Common myeloid progenitor, CD34-positive (primary cell): ENCODE data around the gene GNB2.

ENCODE experiments used
- CTCF ChIA-PET: fragments of 350-600 bp; sonication (Branson Sonifier 250); formaldehyde crosslinking; loops from one replicate; lab custom pipeline; 2021; ENCODE audit warnings: antibody characterized with exemption; lab: Charles Lee
- POLR2A ChIA-PET: fragments of 350-600 bp; sonication (Branson Sonifier 250); formaldehyde crosslinking; loops from one replicate; lab custom pipeline; 2021; ENCODE audit warnings: antibody characterized with exemption; lab: Charles Lee
- DNase-seq, 3 donors: peaks; one replicate each; pipeline versions ENCODE4 v3.0.0 to v3.0.0-alpha.2; 2013
- H3K27ac ChIP-seq, 2 experiments: 1 replicate in 1 of 2; 2 replicates in 1 of 2; pipeline ENCODE4 v1.7.0; 2013; ENCODE audit warnings: inconsistent platforms in 2 of 2, low read length in 2 of 2, mild to moderate bottlenecking in 2 of 2, low read depth in 1 of 2, moderate library complexity in 1 of 2; ENCODE audit not compliant: severe bottlenecking in 2 of 2, insufficient read depth in 1 of 2, poor library complexity in 1 of 2
- H3K27me3 ChIP-seq, 5 experiments: replicated peaks in 2 of 5; 1 replicate in 3 of 5; 2 replicates in 2 of 5; pipeline versions ENCODE4 v1.6.1 to v1.7.0; 2013; ENCODE audit warnings: low read length in 4 of 5, mild to moderate bottlenecking in 2 of 5, moderate library complexity in 2 of 5, inconsistent platforms in 1 of 5; ENCODE audit not compliant: insufficient read depth in 5 of 5, control insufficient read depth in 4 of 5
- H3K36me3 ChIP-seq, 4 experiments: 1 replicate in 2 of 4; 2 replicates in 2 of 4; pipeline versions ENCODE4 v1.6.1 to v1.7.0; 2013; ENCODE audit warnings: low read length in 3 of 4, control low read depth in 1 of 4, mild to moderate bottlenecking in 1 of 4; ENCODE audit not compliant: control insufficient read depth in 4 of 4, insufficient read depth in 4 of 4
- H3K4me1 ChIP-seq, 4 experiments: 1 replicate in 3 of 4; 2 replicates in 1 of 4; pipeline versions ENCODE4 v1.6.1 to v1.7.1; 2013; ENCODE audit warnings: low read length in 3 of 4, mild to moderate bottlenecking in 3 of 4, control low read depth in 1 of 4, inconsistent platforms in 1 of 4, moderate library complexity in 1 of 4; ENCODE audit not compliant: control insufficient read depth in 4 of 4, insufficient read depth in 4 of 4; ENCODE audit errors: control extremely low read depth in 1 of 4
- H3K4me3 ChIP-seq, 7 experiments: 1 replicate in 4 of 7; 2 replicates in 3 of 7; pipeline versions ENCODE4 v1.5.1 to v1.7.0; 2013; ENCODE audit warnings: mild to moderate bottlenecking in 7 of 7, low read length in 6 of 7, moderate library complexity in 6 of 7, inconsistent platforms in 2 of 7, low read depth in 2 of 7, control low read depth in 1 of 7; ENCODE audit not compliant: insufficient read depth in 4 of 7, control insufficient read depth in 1 of 7; ENCODE audit errors: extremely low read depth in 1 of 7
- H3K9me3 ChIP-seq, 5 experiments: 1 replicate in 4 of 5; 2 replicates in 1 of 5; pipeline versions ENCODE4 v1.6.1 to v1.7.1; 2013; ENCODE audit warnings: low read length in 4 of 5, mild to moderate bottlenecking in 2 of 5, inconsistent platforms in 1 of 5, low read depth in 1 of 5, moderate library complexity in 1 of 5; ENCODE audit not compliant: control insufficient read depth in 4 of 5, insufficient read depth in 2 of 5; ENCODE audit errors: control extremely low read depth in 1 of 5
- WGBS: methylation state at CpG from one replicate; pipeline ENCODE4 v1.1.5; 2013; ENCODE audit not compliant: insufficient coverage; 5-methylcytosine and 5-hydroxymethylcytosine counted together

The GNB2 gene

DNA sequence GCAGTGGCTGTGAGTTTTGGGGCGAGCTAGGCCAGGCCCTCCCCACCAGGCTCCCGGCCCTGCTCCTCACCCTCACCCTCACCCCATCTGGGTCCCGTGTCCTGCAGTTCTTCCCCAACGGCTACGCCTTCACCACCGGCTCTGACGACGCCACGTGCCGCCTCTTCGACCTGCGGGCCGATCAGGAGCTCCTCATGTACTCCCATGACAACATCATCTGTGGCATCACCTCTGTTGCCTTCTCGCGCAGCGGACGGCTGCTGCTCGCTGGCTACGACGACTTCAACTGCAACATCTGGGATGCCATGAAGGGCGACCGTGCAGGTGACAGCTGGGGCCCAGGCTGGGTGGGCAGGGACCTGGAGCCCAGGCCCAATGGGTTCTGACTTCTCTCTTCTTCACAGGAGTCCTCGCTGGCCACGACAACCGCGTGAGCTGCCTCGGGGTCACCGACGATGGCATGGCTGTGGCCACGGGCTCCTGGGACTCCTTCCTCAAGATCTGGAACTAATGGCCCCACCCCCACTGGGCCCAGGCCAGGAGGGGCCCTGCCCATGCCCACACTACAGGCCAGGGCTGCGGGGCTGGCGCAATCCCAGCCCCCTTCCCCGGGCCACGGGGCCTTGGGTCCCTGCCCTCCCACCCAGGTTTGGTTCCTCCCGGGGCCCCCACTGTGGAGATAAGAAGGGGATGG lies 4.9 kb downstream of the GNB2 start:
- ChIA-PET POLR2A (interaction anchor here (0.5 to 1.2 kb wide), 2 partner anchors 11 to 116 kb away, joined by 3 read pairs; no protein-coding TSS in a partner anchor), CTCF (interaction anchor here (1.0 to 7.6 kb wide), 6 partner anchors 11 to 114 kb away, joined by 3 to 80 read pairs (median 4); partner anchors contain the start of genes FBXO24, GIGYF1 and MOSPD3)
- Histone ChIP-seq H3K4me1 (peaks cover 0 to 14% (median 10%) of the 10 kb centered on the region in 4 experiments), H3K27ac (no peak overlapping the region), H3K27me3 (no peaks in the 10 kb centered on the region), H3K4me3 (no peak overlapping the region), H3K36me3 (peaks cover 0 to 70% (median 52%) of the 10 kb centered on the region in 4 experiments), H3K9me3 (no peaks in the 10 kb centered on the region)
- 91% methylated on average over 29 of the region's 35 CpGs for WGBS
- no peak for DNase-seq

DNA sequence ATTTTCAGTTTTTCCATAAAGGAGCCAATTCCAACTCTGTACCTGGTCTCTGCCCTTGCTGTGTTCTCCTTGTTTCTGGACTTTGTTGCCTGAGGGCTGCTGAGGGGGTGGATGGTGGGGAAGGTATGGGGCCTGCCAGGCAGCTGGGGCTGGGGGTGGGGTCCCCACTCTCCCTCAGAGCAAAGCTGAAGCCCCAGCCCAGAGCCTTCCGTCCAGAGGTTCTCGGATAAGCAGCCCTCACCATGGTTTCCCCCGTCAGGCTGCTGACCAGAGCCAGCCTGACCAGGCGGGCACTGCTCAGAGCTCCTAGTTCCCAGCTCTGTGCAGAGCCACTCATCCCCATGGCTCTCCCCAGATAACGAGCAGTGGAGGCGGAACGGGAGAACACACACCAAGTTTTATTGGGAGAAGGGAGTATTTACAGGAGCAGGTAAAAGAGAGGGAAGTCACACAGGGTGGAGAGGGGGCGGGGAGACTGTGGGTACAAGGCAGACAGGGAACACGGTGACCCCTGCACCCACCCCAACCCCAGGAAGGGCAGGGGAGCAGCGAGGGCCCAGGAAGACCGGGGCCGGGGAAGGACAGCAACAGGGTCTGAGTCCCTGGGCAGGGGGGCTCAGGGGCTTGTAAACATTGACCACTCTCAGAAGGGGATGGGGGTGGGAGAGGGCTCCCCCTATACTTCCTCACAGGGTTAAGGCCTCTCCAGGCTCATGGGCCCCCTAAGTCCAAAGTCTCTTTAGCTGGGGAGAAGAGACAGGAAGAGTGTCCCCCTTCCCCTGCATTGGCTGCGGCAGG lies 5.8 kb downstream of the GNB2 start:
- Histone ChIP-seq H3K27me3 (no peaks in the 10 kb centered on the region), H3K27ac (no peak overlapping the region), H3K9me3 (no peaks in the 10 kb centered on the region), H3K4me3 (no peak overlapping the region), H3K4me1 (peaks cover 0 to 13% (median 10%) of the 10 kb centered on the region in 4 experiments), H3K36me3 (peaks cover 0 to 79% (median 58%) of the 10 kb centered on the region in 4 experiments)
- CTCF ChIA-PET: interaction anchor here (1.2 to 7.6 kb wide), 4 partner anchors 10 to 74 kb away, joined by 3 to 80 read pairs (median 4); partner anchors contain the start of gene GIGYF1
- no peak for DNase-seq
- 76% methylated on average over 4 of the region's 13 CpGs for WGBS
- POLR2A ChIA-PET: interaction anchor here (0.5 to 1.2 kb wide), 3 partner anchors 10 to 116 kb away, joined by 3 read pairs; no protein-coding TSS in a partner anchor

DNA sequence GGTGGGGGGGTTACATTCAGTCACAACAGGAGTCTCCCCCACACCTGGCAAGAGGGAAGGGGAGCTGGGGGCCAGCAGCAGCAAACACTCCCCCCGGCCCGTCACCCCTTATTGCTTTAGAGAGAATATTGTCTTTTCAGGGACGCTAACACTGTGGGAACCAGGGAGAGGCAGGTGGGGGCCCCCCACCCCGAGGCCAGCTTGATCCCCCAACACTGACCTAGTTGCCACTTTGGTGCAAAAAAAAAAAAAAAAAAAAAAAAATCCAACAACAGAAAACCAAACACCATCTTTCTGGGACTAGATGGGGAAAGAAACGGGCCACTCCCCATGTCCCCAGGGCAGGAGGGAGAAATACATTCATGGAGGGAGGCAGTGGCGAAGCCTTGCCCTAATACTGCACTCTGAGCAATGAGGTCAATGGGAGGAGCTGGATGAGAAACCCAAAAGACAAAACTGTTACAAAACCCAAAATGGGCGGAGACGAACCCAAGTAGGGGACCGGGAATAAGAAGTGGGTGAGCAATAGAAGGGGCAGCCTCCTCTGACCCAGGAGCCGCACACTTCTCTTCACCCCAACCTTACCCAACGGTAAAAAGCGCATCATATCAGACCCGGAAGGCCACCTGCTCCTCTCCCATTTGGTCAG lies 6.5 kb downstream of the GNB2 start:
- Histone ChIP-seq H3K9me3 (no peaks in the 10 kb centered on the region), H3K27me3 (no peaks in the 10 kb centered on the region), H3K4me3 (no peak overlapping the region), H3K27ac (no peak overlapping the region), H3K36me3 (peaks cover 2 to 86% (median 63%) of the 10 kb centered on the region in 4 experiments), H3K4me1 (peaks cover 0 to 8% (median 6%) of the 10 kb centered on the region in 4 experiments)
- CTCF ChIA-PET: interaction anchor here (1.2 to 7.6 kb wide), 4 partner anchors 10 to 75 kb away, joined by 3 to 80 read pairs (median 4); partner anchors contain the start of gene GIGYF1
- 91% methylated on average over 4 of the region's 13 CpGs for WGBS
- POLR2A ChIA-PET: interaction anchor here (0.6 to 1.2 kb wide), 3 partner anchors 9 to 241 kb away, joined by 3 to 5 read pairs (median 3); no protein-coding TSS in a partner anchor
- DNase-seq: no peak

DNA sequence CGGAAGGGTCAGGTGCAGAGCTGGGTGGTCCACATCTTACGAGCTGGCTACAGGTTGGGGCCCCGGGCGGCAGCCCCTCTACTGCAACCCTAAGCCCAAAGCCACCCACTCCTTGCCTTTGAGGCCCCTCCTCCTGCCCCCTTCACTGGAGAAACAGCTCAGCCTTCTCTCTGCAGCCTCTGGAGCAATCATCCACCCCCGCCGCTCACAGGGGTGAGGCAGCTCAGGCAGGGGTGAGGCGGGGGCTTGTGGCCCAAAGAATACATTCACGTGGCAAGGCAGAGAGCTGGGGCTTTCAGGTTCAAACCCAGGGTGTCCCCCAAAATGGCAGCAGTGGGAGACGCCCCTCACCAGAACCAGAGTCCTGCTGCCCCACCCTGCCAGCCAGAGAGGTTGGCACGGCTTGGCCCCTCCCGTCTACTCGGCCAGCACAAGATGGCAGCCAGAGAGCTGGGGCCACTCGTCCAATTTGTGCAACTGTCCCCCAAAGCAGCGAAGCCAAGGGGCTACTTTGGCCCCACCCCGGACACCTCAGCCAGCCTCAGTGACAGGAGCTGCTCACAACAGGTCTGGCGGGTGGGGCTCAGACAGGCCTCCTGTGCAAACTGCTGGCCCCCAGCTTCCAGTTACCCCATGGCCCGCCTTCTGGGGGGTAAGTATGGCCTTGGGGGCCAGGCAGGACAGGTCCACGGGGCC lies 7.2 kb downstream of the GNB2 start:
- Histone ChIP-seq H3K4me1 (peaks cover 0 to 5% (median 2%) of the 10 kb centered on the region in 4 experiments), H3K36me3 (peaks cover 7 to 93% (median 68%) of the 10 kb centered on the region in 4 experiments)

DNA sequence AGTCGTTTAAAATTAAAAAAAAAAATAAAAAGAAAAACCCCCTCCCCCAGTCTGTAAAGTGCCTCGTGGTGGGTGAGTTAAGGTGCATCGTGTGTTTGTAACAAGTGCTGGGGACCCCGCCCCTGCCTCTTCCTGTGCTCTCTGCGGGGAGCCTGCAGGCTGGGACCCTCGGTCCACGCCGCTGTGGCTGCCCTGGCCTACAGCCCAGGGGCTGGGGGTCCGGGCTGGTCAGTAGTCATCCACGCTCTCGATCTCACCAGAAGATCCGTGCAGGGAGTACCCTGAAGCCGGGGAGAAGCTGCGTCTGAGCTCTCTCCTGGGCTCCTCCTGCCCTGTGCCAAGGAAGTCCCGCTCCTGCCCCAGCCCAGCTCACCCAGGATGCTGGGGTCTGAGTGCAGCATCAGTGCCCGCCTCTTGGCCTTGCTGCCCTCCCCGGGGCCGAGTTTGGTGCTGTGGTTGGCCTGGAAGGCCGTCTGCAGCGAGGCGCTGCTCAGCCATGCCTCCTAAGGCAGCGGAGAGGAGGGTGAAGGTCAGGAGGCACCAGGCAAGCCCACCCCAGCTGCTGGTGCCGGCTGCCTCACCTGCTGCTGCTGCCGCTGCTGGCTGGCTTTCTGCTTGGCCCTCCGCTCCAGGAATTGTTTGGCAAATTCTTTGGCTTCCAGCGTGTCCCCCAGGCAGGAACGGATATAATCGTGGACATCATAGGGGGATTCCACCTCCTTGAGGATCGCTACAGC lies 8.1 kb downstream of the GNB2 start:
- Histone ChIP-seq H3K27ac (no peak overlapping the region), H3K9me3 (no peaks in the 10 kb centered on the region), H3K4me1 (no peaks in the 10 kb centered on the region), H3K4me3 (no peak overlapping the region), H3K27me3 (no peaks in the 10 kb centered on the region), H3K36me3 (peaks cover 11 to 100% (median 70%) of the 10 kb centered on the region in 4 experiments)
- ChIA-PET POLR2A (interaction anchor here (0.6 to 1.3 kb wide), 2 partner anchors 95 to 160 kb away, joined by 3 to 4 read pairs; partner anchors contain the start of genes FBXO24 and LRCH4), CTCF (interaction anchor here (0.9 to 7.6 kb wide), 5 partner anchors 8 to 170 kb away, joined by 3 to 80 read pairs (median 6); partner anchors contain the start of genes GIGYF1 and POP7)
- WGBS: 93% methylated on average over 24 of the region's 29 CpGs
- no peak for DNase-seq

More for the DNA sequence above, 7.2 kb downstream of the GNB2 start:
- ChIA-PET CTCF (interaction anchor here (0.9 to 7.6 kb wide), 4 partner anchors 9 to 171 kb away, joined by 3 to 80 read pairs (median 4); partner anchors contain the start of gene GIGYF1), POLR2A (interaction anchor here (0.6 to 1.2 kb wide), 2 partner anchors 63 to 241 kb away, joined by 3 to 5 read pairs; no protein-coding TSS in a partner anchor)
- no peak for DNase-seq
- Histone ChIP-seq H3K4me3 (no peak overlapping the region), H3K27ac (no peak overlapping the region), H3K27me3 (no peaks in the 10 kb centered on the region), H3K9me3 (no peaks in the 10 kb centered on the region)
- WGBS: 94% methylated on average over 16 of the region's 18 CpGs
